ENCODE data around the gene DHRS2.

DNA sequence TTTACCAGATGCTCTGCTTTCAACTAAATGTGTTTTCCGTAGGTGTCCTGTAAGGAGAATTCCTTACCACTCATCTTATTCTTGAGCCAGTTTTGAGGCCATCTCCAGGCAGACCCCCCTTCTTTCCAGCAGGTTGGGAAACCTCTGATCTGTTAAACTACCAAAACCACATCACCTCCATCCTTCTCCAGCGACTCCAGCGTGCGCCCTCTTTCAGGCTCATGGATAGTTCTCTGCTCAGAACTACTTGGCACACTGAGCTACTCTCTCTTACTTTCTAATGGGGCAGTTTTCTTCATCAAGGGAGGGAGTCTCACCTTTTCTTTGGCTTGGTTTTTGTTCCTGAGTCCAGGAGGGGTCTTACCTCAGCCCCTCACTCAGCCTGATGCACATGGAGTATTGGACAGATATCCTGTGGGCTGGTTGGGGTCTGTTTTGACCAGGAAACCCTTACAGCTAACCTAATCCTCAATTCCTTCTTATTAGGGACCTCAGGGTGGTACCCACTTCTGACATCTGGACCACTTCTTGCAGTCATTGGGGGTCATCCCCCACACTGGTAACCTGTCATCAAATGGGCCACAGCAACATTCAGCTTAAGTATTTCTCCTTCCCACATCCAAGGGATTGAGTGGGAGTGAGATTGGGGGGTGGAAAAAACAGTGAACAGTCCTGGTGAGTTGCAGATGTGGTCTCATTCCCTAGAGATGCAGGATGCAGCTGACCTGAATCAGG is 5.2 kb downstream of the DHRS2 start:
- TF ChIP-seq, protein P1, sequence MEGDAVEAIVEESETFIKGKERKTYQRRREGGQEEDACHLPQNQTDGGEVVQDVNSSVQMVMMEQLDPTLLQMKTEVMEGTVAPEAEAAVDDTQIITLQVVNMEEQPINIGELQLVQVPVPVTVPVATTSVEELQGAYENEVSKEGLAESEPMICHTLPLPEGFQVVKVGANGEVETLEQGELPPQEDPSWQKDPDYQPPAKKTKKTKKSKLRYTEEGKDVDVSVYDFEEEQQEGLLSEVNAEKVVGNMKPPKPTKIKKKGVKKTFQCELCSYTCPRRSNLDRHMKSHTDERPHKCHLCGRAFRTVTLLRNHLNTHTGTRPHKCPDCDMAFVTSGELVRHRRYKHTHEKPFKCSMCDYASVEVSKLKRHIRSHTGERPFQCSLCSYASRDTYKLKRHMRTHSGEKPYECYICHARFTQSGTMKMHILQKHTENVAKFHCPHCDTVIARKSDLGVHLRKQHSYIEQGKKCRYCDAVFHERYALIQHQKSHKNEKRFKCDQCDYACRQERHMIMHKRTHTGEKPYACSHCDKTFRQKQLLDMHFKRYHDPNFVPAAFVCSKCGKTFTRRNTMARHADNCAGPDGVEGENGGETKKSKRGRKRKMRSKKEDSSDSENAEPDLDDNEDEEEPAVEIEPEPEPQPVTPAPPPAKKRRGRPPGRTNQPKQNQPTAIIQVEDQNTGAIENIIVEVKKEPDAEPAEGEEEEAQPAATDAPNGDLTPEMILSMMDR (IDR thresholded peaks at IDR 0.05 in 4 of 5, conservative IDR thresholded peaks at IDR 0.05 in 1 of 5): no peak
- no peak for TF ChIP-seq POLR2A (IDR thresholded peaks at IDR 0.05)

Data from gastrocnemius medialis (tissue), 4 donors.